ENCODE results near the gene CTIF. TPM values are rescaled to one million over a fixed set of nuclear protein-coding genes. Genes with fewer than 3 reads are reported as not detected.

Gene CTIF
- total RNA-seq, 6 donors from 2014 or later: 32.1 to 62.4 (median 47.8) TPM

GRCh38 chr18:48634491-48634890, 95.7 kb downstream of the CTIF start:
- Histone ChIP-seq H3K27ac (no peak overlapping the region), H3K9me3 (no peaks in the 10 kb centered on the region), H3K27me3 (no peaks in the 10 kb centered on the region), H3K4me1 (no peaks in the 10 kb centered on the region), H3K36me3 (peaks cover 0 to 16% (median 2%) of the 10 kb centered on the region in 4 donors), H3K4me3 (no peak overlapping the region)
- WGBS, 2 donors: 96 to 97% methylated on average over 5 to 6 of the region's 6 CpGs
- ATAC-seq (ENCODE audit: low FRiP score in 2 of 2): no peak
- TF ChIP-seq EP300 (IDR thresholded peaks at IDR 0.05) (no peak), POLR2A (IDR thresholded peaks at IDR 0.05) (no peak)
- no peak for DNase-seq

DNA sequence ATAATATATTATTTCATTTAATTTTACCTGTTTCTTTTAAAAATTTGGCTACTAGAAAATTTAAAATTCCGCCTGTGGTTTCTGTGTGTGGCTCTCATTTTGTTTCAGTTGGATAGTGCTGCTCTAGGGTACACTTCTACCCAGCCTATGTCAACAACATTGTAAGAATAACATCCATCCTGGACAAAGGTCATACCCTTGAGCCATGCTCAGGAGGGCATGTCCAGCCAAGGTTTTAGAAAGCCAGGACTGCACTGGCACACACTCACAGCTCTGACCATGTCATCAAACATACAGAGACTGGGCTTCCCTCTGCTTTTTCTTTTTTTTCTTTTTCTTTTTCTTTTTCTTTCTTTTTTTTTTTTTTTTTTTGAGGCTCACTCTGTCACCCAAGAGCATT, 96.1 kb downstream of the CTIF start:
- 91% methylated on average over 1 of the region's 1 CpG for WGBS, 2 donors
- Histone ChIP-seq H3K27me3 (no peaks in the 10 kb centered on the region), H3K27ac (no peak overlapping the region), H3K4me3 (no peak overlapping the region), H3K4me1 (no peaks in the 10 kb centered on the region), H3K36me3 (peaks cover 0 to 19% (median 2%) of the 10 kb centered on the region in 4 donors), H3K9me3 (no peaks in the 10 kb centered on the region)
- ATAC-seq (ENCODE audit: low FRiP score in 2 of 2) (no peak), DNase-seq (no peak)
- TF ChIP-seq CTCF (IDR thresholded peaks at IDR 0.05) (no peak), POLR2A (IDR thresholded peaks at IDR 0.05) (no peak), POLR2AphosphoS5 (IDR thresholded peaks at IDR 0.05) (no peak), EP300 (IDR thresholded peaks at IDR 0.05) (no peak)

DNA sequence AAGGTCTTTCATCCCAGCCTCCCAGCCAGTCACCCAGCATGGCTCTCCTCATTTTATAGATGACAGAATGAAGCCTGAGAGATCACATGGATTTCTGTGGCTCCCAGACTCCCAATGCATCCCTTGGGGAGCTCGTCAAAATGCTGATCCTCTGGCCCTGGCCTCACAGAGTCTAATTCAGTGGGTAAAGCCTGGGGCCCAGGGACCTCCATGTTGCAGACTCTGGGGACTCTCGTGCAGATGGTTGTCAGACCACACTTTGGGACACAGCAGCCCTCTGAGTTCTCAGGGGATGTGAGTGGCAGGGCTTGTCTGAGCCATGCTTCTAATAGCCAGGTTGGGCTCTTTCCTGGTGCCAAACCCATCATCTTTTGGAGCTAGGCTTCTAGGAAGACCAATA, 97.0 kb downstream of the CTIF start:
- TF ChIP-seq POLR2AphosphoS5 (IDR thresholded peaks at IDR 0.05): no peak
- no peak for TF ChIP-seq POLR2A (IDR thresholded peaks at IDR 0.05)
- TF ChIP-seq CTCF (IDR thresholded peaks at IDR 0.05): no peak
- no peak for TF ChIP-seq EP300 (IDR thresholded peaks at IDR 0.05)
- Histone ChIP-seq H3K9me3 (no peaks in the 10 kb centered on the region), H3K36me3 (peaks cover 0 to 19% (median 2%) of the 10 kb centered on the region in 4 donors), H3K27me3 (no peaks in the 10 kb centered on the region), H3K27ac (no peak overlapping the region), H3K4me3 (no peak overlapping the region), H3K4me1 (no peaks in the 10 kb centered on the region)
- ATAC-seq (ENCODE audit: low FRiP score in 2 of 2): no peak
- no peak for DNase-seq
- 97 to 100% methylated on average over 1 to 2 of the region's 2 CpGs for WGBS, 2 donors

DNA sequence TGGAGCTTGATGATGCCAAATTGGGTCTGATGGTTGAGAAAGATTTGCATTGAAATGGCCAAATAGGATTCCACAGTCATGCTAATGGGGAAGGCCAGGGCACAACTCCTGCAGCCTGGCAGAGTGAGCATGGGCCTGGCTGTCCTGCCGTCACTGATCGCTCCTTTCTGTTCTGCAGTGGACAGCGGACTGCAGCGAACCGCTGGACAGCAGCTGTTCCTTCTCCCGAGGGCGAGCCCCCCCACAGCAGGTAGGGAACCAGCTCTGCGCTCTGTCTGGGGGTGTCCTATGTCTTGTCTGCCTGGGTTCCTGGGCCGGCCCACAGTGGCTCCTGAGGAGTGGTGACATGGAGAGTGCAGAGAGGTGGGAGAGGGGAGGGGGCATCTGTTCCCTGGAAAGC, 97.6 kb downstream of the CTIF start:
- no peaks in the 10 kb centered on the region for H3K27me3 ChIP-seq
- no peaks in the 10 kb centered on the region for H3K4me1 ChIP-seq
- TF ChIP-seq CTCF (IDR thresholded peaks at IDR 0.05) (no peak), POLR2AphosphoS5 (IDR thresholded peaks at IDR 0.05) (no peak), POLR2A (IDR thresholded peaks at IDR 0.05) (no peak), EP300 (IDR thresholded peaks at IDR 0.05) (no peak)
- H3K27ac ChIP-seq: no peak overlapping the region
- no peaks in the 10 kb centered on the region for H3K9me3 ChIP-seq
- 97% methylated on average over 4 of the region's 9 CpGs; no CpG with 5 or more reads in 1 of the 2 donors for WGBS, 2 donors
- no peak for ATAC-seq (ENCODE audit: low FRiP score in 2 of 2)
- peak in 1 of 2 donors; percentile 42 for DNase-seq
- H3K4me3 ChIP-seq: no peak overlapping the region
- peaks cover 0 to 19% (median 2%) of the 10 kb centered on the region in 4 donors for H3K36me3 ChIP-seq

GRCh38 chr18:48637081-48637990, 98.5 kb downstream of the CTIF start:
- DNase-seq: peak in 1 of 2 donors; percentile 40
- 93 to 95% methylated on average over 18 to 20 of the region's 20 CpGs for WGBS, 2 donors

More at GRCh38 chr18:48637081-48637990, 98.5 kb downstream of the CTIF start:
- Histone ChIP-seq H3K36me3 (peaks cover 0 to 13% (median 2%) of the 10 kb centered on the region in 4 donors), H3K4me1 (no peaks in the 10 kb centered on the region), H3K27me3 (no peaks in the 10 kb centered on the region), H3K4me3 (no peak overlapping the region), H3K9me3 (no peaks in the 10 kb centered on the region), H3K27ac (no peak overlapping the region)
- TF ChIP-seq POLR2A (IDR thresholded peaks at IDR 0.05) (no peak), CTCF (IDR thresholded peaks at IDR 0.05) (no peak), EP300 (IDR thresholded peaks at IDR 0.05) (no peak), POLR2AphosphoS5 (IDR thresholded peaks at IDR 0.05) (no peak)
- no peak for ATAC-seq (ENCODE audit: low FRiP score in 2 of 2)
